Activated CD4-positive, alpha-beta T cell treated with anti-CD3 and anti-CD28 coated beads for 36 hours (primary cell): ENCODE measurements around the gene MEMO1. TPM values are rescaled to one million over a fixed set of nuclear protein-coding genes. Genes with fewer than 3 reads are reported as not detected.
A peak's percentile ranks its signal among the peaks of the same experiment; 100 is the strongest.
"Not testable (repeated sequence)": the region's sequence is repeated elsewhere in the genome, so short reads cannot be mapped to it uniquely, and the experiment has no call there.

Experiments used
- ATAC-seq: fragments of 200-7000 bp; cut with Tn5 transposase; one replicate; pipeline ENCODE4 v1.10.0; 2021; ENCODE audit warnings: mild to moderate bottlenecking, moderate library complexity
- CTCF ChIA-PET: fragments of 350-600 bp; sonication (Branson Sonifier 250); formaldehyde crosslinking; loops from one replicate; lab custom pipeline; 2021; ENCODE audit warnings: antibody characterized with exemption; lab: Charles Lee
- POLR2A ChIA-PET: fragments of 350-600 bp; sonication (Branson Sonifier 250); formaldehyde crosslinking; loops from one replicate; lab custom pipeline; 2021; ENCODE audit warnings: antibody characterized with exemption, inconsistent platforms; lab: Charles Lee
- DNase-seq: peaks from one replicate; pipeline ENCODE4 v3.0.0-alpha.2; 2020
- H3K27ac Mint-ChIP-seq: one replicate; pipeline ENCODE4 v1.8.0; 2021; ENCODE audit warnings: mixed read lengths
- H3K27me3 Mint-ChIP-seq: one replicate; pipeline ENCODE4 v1.8.0; 2021; ENCODE audit warnings: mixed read lengths
- H3K36me3 Mint-ChIP-seq: one replicate; pipeline ENCODE4 v1.8.0; 2021; ENCODE audit warnings: low read depth, mixed read lengths
- H3K4me1 Mint-ChIP-seq: one replicate; pipeline ENCODE4 v1.8.0; 2021; ENCODE audit warnings: mixed read lengths
- H3K4me3 Mint-ChIP-seq: one replicate; pipeline ENCODE4 v1.8.0; 2021; ENCODE audit warnings: mild to moderate bottlenecking, moderate library complexity, mixed read lengths
- H3K9me3 Mint-ChIP-seq: one replicate; pipeline ENCODE4 v1.8.0; 2021; ENCODE audit warnings: low read depth, mixed read lengths
- intact Hi-C, 2 experiments: fragments of 100-400 bp; cut with DNase I in 1 of 2; cut with micrococcal nuclease in 1 of 2; formaldehyde crosslinking; loops; one replicate each; pipeline versions ENCODE4 v1.14.2 to v1.15.1; 2022 to 2024; cut with DNase I, micrococcal nuclease
- total RNA-seq, 2 experiments: library from RNA; stranded (reverse); gene quantifications; one replicate each; pipeline ENCODE4 v1.2.3, GENCODE V29; 2021

Gene MEMO1
- total RNA-seq, 2 experiments from 2014 or later, result 49.8 to 53.5 TPM

- Mint-ChIP-seq H3K4me3 (no peak overlapping the region), H3K27me3 (no peaks in the 10 kb centered on the region), H3K36me3 (peaks cover 56% of the 10 kb centered on the region), H3K9me3 (peaks cover 8% of the 10 kb centered on the region), H3K4me1 (peaks cover 10% of the 10 kb centered on the region), H3K27ac (no peak overlapping the region)
- intact Hi-C loops, result no loop called here
- POLR2A ChIA-PET, result interaction anchor here (0.6 to 0.9 kb wide), 2 partner anchors 10 to 96 kb away, joined by 3 to 6 read pairs; no protein-coding TSS in a partner anchor
- ATAC-seq, result peak; percentile 51
- CTCF ChIA-PET, result interaction anchor here (0.6 to 0.7 kb wide), 2 partner anchors 143 to 265 kb away, joined by 3 to 5 read pairs; no protein-coding TSS in a partner anchor
- no peak for DNase-seq
Observed at GRCh38 chr2:31903109-31903780, 107.6 kb downstream of the MEMO1 start.

GRCh38 chr2:31901900-31902299, 108.9 kb downstream of the MEMO1 start:
- DNase-seq, result no peak
- H3K4me1 Mint-ChIP-seq, result peaks cover 7% of the 10 kb centered on the region
- no peak for ATAC-seq
- ChIA-PET POLR2A (interaction anchor here (0.7 kb wide), 1 partner anchor 117 kb away, joined by 3 read pairs; no protein-coding TSS in a partner anchor), CTCF (interaction anchor here (0.6 kb wide), 1 partner anchor 1043 kb away, joined by 3 read pairs; no protein-coding TSS in a partner anchor)
- H3K36me3 Mint-ChIP-seq, result peaks cover 64% of the 10 kb centered on the region
- H3K4me3 Mint-ChIP-seq, result no peak overlapping the region
- H3K27me3 Mint-ChIP-seq, result no peaks in the 10 kb centered on the region
- intact Hi-C loops, result no loop called here
- H3K27ac Mint-ChIP-seq, result no peak overlapping the region
- H3K9me3 Mint-ChIP-seq, result peaks cover 15% of the 10 kb centered on the region

- Mint-ChIP-seq H3K36me3 (peaks cover 64% of the 10 kb centered on the region), H3K9me3 (peaks cover 15% of the 10 kb centered on the region)
- POLR2A ChIA-PET, CTCF ChIA-PET, H3K4me3 Mint-ChIP-seq, H3K4me1 Mint-ChIP-seq, DNase-seq, intact Hi-C loops, H3K27ac Mint-ChIP-seq, H3K27me3 Mint-ChIP-seq, ATAC-seq: not testable (repeated sequence)
Observed at GRCh38 chr2:31900156-31900555, 110.7 kb downstream of the MEMO1 start.

GRCh38 chr2:31898346-31898745, 112.5 kb downstream of the MEMO1 start:
- POLR2A ChIA-PET, H3K4me3 Mint-ChIP-seq, H3K27ac Mint-ChIP-seq, DNase-seq, intact Hi-C loops, CTCF ChIA-PET, ATAC-seq, H3K4me1 Mint-ChIP-seq, H3K27me3 Mint-ChIP-seq: not testable (repeated sequence)
- peaks cover 15% of the 10 kb centered on the region for H3K9me3 Mint-ChIP-seq
- H3K36me3 Mint-ChIP-seq, result peaks cover 56% of the 10 kb centered on the region

GRCh38 chr2:31897340-31897739, 113.5 kb downstream of the MEMO1 start:
- H3K4me1 Mint-ChIP-seq, H3K4me3 Mint-ChIP-seq, POLR2A ChIA-PET, DNase-seq, H3K27ac Mint-ChIP-seq, ATAC-seq, CTCF ChIA-PET, H3K27me3 Mint-ChIP-seq, intact Hi-C loops: not testable (repeated sequence)
- Mint-ChIP-seq H3K36me3 (peaks cover 51% of the 10 kb centered on the region), H3K9me3 (peaks cover 15% of the 10 kb centered on the region)

- ATAC-seq, result no peak
- intact Hi-C loops, result no loop called here
- H3K9me3 Mint-ChIP-seq, result peaks cover 15% of the 10 kb centered on the region
Observed at GRCh38 chr2:31896293-31896692, 114.5 kb downstream of the MEMO1 start.

GRCh38 chr2:31894656-31895055, 116.2 kb downstream of the MEMO1 start:
- H3K4me3 Mint-ChIP-seq, result no peak overlapping the region
- ChIA-PET CTCF (interaction anchor here (0.7 to 0.8 kb wide), 2 partner anchors 16 to 176 kb away, joined by 3 to 4 read pairs; no protein-coding TSS in a partner anchor), POLR2A (interaction anchor here (0.5 kb wide), 1 partner anchor 96 kb away, joined by 5 read pairs; no protein-coding TSS in a partner anchor)

More at GRCh38 chr2:31896293-31896692, 114.5 kb downstream of the MEMO1 start:
- ChIA-PET CTCF (interaction anchor here (0.6 kb wide), 1 partner anchor 42 kb away, joined by 3 read pairs; no protein-coding TSS in a partner anchor), POLR2A (no interaction called here)
- H3K36me3 Mint-ChIP-seq, result peaks cover 48% of the 10 kb centered on the region
- H3K4me3 Mint-ChIP-seq, result no peak overlapping the region
- peaks cover 2% of the 10 kb centered on the region for H3K4me1 Mint-ChIP-seq
- H3K27ac Mint-ChIP-seq, result no peak overlapping the region
- H3K27me3 Mint-ChIP-seq, result no peaks in the 10 kb centered on the region
- DNase-seq, result no peak

GRCh38 chr2:31893094-31893493, 117.7 kb downstream of the MEMO1 start:
- H3K4me3 Mint-ChIP-seq, result no peak overlapping the region
- no peaks in the 10 kb centered on the region for H3K27me3 Mint-ChIP-seq
- H3K27ac Mint-ChIP-seq, result no peak overlapping the region
- intact Hi-C loops, result no loop called here
- H3K9me3 Mint-ChIP-seq, result peaks cover 6% of the 10 kb centered on the region
- ChIA-PET POLR2A (interaction anchor here (0.6 kb wide), 1 partner anchor 10 kb away, joined by 3 read pairs; no protein-coding TSS in a partner anchor), CTCF (interaction anchor here (1.2 kb wide), 1 partner anchor 113 kb away, joined by 4 read pairs; no protein-coding TSS in a partner anchor)
- ATAC-seq, result no peak
- no peak for DNase-seq
- peaks cover 28% of the 10 kb centered on the region for H3K36me3 Mint-ChIP-seq
- peaks cover 2% of the 10 kb centered on the region for H3K4me1 Mint-ChIP-seq

More at GRCh38 chr2:31894656-31895055, 116.2 kb downstream of the MEMO1 start:
- Mint-ChIP-seq H3K4me1 (peaks cover 2% of the 10 kb centered on the region), H3K27ac (no peak overlapping the region), H3K27me3 (no peaks in the 10 kb centered on the region), H3K9me3 (peaks cover 15% of the 10 kb centered on the region), H3K36me3 (peaks cover 43% of the 10 kb centered on the region)
- DNase-seq, result no peak
- ATAC-seq, result no peak
- intact Hi-C loops, result no loop called here

- CTCF ChIA-PET, result interaction anchor here (1.1 kb wide), 1 partner anchor 18 kb away, joined by 6 read pairs; no protein-coding TSS in a partner anchor
Observed at GRCh38 chr2:31889044-31889443, 121.8 kb downstream of the MEMO1 start.

GRCh38 chr2:31888550-31888949, 122.3 kb downstream of the MEMO1 start:
- CTCF ChIA-PET, result no interaction called here
- no peak overlapping the region for H3K27ac Mint-ChIP-seq
- no peak for ATAC-seq

More at GRCh38 chr2:31889044-31889443, 121.8 kb downstream of the MEMO1 start:
- Mint-ChIP-seq H3K4me3 (no peak overlapping the region), H3K27me3 (no peaks in the 10 kb centered on the region), H3K4me1 (no peaks in the 10 kb centered on the region), H3K36me3 (peaks cover 13% of the 10 kb centered on the region), H3K27ac (no peak overlapping the region), H3K9me3 (no peaks in the 10 kb centered on the region)
- ATAC-seq (no peak), DNase-seq (no peak)
- POLR2A ChIA-PET, result no interaction called here
- intact Hi-C loops, result no loop called here

GRCh38 chr2:31886700-31887099, 124.1 kb downstream of the MEMO1 start:
- no peaks in the 10 kb centered on the region for H3K4me1 Mint-ChIP-seq
- H3K9me3 Mint-ChIP-seq, result no peaks in the 10 kb centered on the region
- H3K36me3 Mint-ChIP-seq, result peaks cover 7% of the 10 kb centered on the region
- CTCF ChIA-PET, result interaction anchor here (0.7 to 1.3 kb wide), 3 partner anchors 26 to 122 kb away, joined by 3 read pairs; no protein-coding TSS in a partner anchor
- H3K27me3 Mint-ChIP-seq, result no peaks in the 10 kb centered on the region
- peak; percentile 22 for DNase-seq
- ATAC-seq, result peak; percentile 49
- H3K27ac Mint-ChIP-seq, result no peak overlapping the region
- intact Hi-C loops, result no loop called here
- no peak overlapping the region for H3K4me3 Mint-ChIP-seq
- POLR2A ChIA-PET, result no interaction called here

More at GRCh38 chr2:31888550-31888949, 122.3 kb downstream of the MEMO1 start:
- POLR2A ChIA-PET, result no interaction called here
- Mint-ChIP-seq H3K4me3 (no peak overlapping the region), H3K4me1 (no peaks in the 10 kb centered on the region), H3K9me3 (no peaks in the 10 kb centered on the region), H3K36me3 (peaks cover 13% of the 10 kb centered on the region), H3K27me3 (no peaks in the 10 kb centered on the region)
- intact Hi-C loops, result no loop called here
- DNase-seq, result no peak
